ENCODE data around the gene ERGIC3.

Gene ERGIC3

DNA sequence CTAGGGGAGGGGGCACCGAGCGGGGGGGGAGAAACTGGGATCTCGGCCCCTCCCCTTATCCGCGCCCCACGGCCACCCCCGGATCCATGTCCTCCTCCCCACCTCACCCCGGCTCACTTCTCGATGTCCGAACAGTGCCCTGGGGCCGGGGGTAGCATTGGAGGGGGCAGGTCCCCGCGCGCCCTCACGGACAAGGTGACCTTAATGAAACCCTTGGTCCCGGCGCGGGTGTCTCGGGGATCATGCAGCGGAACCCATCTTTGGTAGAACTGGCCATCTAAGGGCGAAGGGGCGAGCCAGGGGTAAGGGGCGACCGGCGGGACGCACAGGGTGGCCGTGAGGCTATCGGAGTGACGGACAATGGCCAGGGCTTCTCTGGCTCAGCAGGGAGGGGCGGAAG lies 60.1 kb downstream of the ERGIC3 start:
- H3K36me3 ChIP-seq (ENCODE audit: control insufficient read depth in 2 of 2, insufficient read depth in 1 of 2, low read length in 2 of 2), result no peaks in the 10 kb centered on the region
- ChIA-PET CTCF (interaction anchor here (0.6 kb wide), 1 partner anchor 76 kb away, joined by 3 read pairs; no protein-coding TSS in a partner anchor), POLR2A (interaction anchor here (0.7 to 1.5 kb wide), 2 partner anchors 17 to 62 kb away, joined by 4 to 5 read pairs; no protein-coding TSS in a partner anchor)
- no peaks in the 10 kb centered on the region for H3K9me3 ChIP-seq (ENCODE audit: control insufficient read depth, insufficient read depth, low read depth, low read length)
- no peak overlapping the region for H3K27ac ChIP-seq (ENCODE audit: extremely low read depth, low read depth, low read length)
- TF ChIP-seq, protein P1, sequence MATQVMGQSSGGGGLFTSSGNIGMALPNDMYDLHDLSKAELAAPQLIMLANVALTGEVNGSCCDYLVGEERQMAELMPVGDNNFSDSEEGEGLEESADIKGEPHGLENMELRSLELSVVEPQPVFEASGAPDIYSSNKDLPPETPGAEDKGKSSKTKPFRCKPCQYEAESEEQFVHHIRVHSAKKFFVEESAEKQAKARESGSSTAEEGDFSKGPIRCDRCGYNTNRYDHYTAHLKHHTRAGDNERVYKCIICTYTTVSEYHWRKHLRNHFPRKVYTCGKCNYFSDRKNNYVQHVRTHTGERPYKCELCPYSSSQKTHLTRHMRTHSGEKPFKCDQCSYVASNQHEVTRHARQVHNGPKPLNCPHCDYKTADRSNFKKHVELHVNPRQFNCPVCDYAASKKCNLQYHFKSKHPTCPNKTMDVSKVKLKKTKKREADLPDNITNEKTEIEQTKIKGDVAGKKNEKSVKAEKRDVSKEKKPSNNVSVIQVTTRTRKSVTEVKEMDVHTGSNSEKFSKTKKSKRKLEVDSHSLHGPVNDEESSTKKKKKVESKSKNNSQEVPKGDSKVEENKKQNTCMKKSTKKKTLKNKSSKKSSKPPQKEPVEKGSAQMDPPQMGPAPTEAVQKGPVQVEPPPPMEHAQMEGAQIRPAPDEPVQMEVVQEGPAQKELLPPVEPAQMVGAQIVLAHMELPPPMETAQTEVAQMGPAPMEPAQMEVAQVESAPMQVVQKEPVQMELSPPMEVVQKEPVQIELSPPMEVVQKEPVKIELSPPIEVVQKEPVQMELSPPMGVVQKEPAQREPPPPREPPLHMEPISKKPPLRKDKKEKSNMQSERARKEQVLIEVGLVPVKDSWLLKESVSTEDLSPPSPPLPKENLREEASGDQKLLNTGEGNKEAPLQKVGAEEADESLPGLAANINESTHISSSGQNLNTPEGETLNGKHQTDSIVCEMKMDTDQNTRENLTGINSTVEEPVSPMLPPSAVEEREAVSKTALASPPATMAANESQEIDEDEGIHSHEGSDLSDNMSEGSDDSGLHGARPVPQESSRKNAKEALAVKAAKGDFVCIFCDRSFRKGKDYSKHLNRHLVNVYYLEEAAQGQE (tag by site-specific recombination; IDR thresholded peaks at IDR 0.05), result no peak
- no peak for TF ChIP-seq ZNF221 (tag by site-specific recombination; IDR thresholded peaks at IDR 0.05; ENCODE audit: borderline replicate concordance)
- no peak for TF ChIP-seq ZSCAN23 (tag by site-specific recombination; IDR thresholded peaks at IDR 0.05)
- TF ChIP-seq, protein P2, sequence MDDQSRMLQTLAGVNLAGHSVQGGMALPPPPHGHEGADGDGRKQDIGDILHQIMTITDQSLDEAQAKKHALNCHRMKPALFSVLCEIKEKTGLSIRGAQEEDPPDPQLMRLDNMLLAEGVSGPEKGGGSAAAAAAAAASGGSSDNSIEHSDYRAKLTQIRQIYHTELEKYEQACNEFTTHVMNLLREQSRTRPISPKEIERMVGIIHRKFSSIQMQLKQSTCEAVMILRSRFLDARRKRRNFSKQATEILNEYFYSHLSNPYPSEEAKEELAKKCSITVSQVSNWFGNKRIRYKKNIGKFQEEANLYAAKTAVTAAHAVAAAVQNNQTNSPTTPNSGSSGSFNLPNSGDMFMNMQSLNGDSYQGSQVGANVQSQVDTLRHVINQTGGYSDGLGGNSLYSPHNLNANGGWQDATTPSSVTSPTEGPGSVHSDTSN (CRISPR knock-in tag; IDR thresholded peaks at IDR 0.05), result no peak
- TF ChIP-seq, protein P3, sequence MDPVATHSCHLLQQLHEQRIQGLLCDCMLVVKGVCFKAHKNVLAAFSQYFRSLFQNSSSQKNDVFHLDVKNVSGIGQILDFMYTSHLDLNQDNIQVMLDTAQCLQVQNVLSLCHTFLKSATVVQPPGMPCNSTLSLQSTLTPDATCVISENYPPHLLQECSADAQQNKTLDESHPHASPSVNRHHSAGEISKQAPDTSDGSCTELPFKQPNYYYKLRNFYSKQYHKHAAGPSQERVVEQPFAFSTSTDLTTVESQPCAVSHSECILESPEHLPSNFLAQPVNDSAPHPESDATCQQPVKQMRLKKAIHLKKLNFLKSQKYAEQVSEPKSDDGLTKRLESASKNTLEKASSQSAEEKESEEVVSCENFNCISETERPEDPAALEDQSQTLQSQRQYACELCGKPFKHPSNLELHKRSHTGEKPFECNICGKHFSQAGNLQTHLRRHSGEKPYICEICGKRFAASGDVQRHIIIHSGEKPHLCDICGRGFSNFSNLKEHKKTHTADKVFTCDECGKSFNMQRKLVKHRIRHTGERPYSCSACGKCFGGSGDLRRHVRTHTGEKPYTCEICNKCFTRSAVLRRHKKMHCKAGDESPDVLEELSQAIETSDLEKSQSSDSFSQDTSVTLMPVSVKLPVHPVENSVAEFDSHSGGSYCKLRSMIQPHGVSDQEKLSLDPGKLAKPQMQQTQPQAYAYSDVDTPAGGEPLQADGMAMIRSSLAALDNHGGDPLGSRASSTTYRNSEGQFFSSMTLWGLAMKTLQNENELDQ (tag by site-specific recombination; IDR thresholded peaks at IDR 0.05; ENCODE audit: low read depth), result no peak
- no peak overlapping the region for H3K4me3 ChIP-seq (ENCODE audit: low read depth, low read length)
- no peaks in the 10 kb centered on the region for H3K4me1 ChIP-seq (ENCODE audit: control insufficient read depth, insufficient read depth, low read length)

GRCh38 chr20:35602851-35603495 lies 61.1 kb downstream of the ERGIC3 start:
- H3K36me3 ChIP-seq (ENCODE audit: control insufficient read depth in 2 of 2, insufficient read depth in 1 of 2, low read length in 2 of 2), result no peaks in the 10 kb centered on the region
- ChIA-PET POLR2A (interaction anchor here (0.8 to 2.6 kb wide), 2 partner anchors 13 to 16 kb away, joined by 3 to 10 read pairs; partner anchors contain the start of gene SPAG4), CTCF (interaction anchor here (0.6 kb wide), 1 partner anchor 34 kb away, joined by 4 read pairs; no protein-coding TSS in a partner anchor)
- no peaks in the 10 kb centered on the region for H3K9me3 ChIP-seq (ENCODE audit: control insufficient read depth, insufficient read depth, low read depth, low read length)
- TF ChIP-seq KLF1 (tag by site-specific recombination; IDR thresholded peaks at IDR 0.05) (no peak), ZNF23 (tag by site-specific recombination; IDR thresholded peaks at IDR 0.05; ENCODE audit: borderline replicate concordance) (no peak), ZNF221 (tag by site-specific recombination; IDR thresholded peaks at IDR 0.05; ENCODE audit: borderline replicate concordance) (no peak), ZNF600 (tag by site-specific recombination; IDR thresholded peaks at IDR 0.05) (no peak), ZNF19 (tag by site-specific recombination; IDR thresholded peaks at IDR 0.05; ENCODE audit: low read depth) (no peak), ZNF202 (tag by site-specific recombination; IDR thresholded peaks at IDR 0.05; ENCODE audit: borderline replicate concordance) (no peak), ZNF514 (tag by site-specific recombination; IDR thresholded peaks at IDR 0.05) (no peak), ZEB2 (tag by site-specific recombination; IDR thresholded peaks at IDR 0.05) (no peak), ZNF701 (tag by site-specific recombination; IDR thresholded peaks at IDR 0.05) (no peak), ZNF843 (tag by site-specific recombination; IDR thresholded peaks at IDR 0.05) (no peak), ZNF354C (tag by site-specific recombination; IDR thresholded peaks at IDR 0.05; ENCODE audit: borderline replicate concordance, low read depth) (no peak)
- TF ChIP-seq, protein P4, sequence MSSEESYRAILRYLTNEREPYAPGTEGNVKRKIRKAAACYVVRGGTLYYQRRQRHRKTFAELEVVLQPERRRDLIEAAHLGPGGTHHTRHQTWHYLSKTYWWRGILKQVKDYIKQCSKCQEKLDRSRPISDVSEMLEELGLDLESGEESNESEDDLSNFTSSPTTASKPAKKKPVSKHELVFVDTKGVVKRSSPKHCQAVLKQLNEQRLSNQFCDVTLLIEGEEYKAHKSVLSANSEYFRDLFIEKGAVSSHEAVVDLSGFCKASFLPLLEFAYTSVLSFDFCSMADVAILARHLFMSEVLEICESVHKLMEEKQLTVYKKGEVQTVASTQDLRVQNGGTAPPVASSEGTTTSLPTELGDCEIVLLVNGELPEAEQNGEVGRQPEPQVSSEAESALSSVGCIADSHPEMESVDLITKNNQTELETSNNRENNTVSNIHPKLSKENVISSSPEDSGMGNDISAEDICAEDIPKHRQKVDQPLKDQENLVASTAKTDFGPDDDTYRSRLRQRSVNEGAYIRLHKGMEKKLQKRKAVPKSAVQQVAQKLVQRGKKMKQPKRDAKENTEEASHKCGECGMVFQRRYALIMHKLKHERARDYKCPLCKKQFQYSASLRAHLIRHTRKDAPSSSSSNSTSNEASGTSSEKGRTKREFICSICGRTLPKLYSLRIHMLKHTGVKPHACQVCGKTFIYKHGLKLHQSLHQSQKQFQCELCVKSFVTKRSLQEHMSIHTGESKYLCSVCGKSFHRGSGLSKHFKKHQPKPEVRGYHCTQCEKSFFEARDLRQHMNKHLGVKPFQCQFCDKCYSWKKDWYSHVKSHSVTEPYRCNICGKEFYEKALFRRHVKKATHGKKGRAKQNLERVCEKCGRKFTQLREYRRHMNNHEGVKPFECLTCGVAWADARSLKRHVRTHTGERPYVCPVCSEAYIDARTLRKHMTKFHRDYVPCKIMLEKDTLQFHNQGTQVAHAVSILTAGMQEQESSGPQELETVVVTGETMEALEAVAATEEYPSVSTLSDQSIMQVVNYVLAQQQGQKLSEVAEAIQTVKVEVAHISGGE (tag by site-specific recombination; conservative IDR thresholded peaks at IDR 0.05; ENCODE audit: low read depth), result no peak
- H3K4me1 ChIP-seq (ENCODE audit: control insufficient read depth, insufficient read depth, low read length), result no peaks in the 10 kb centered on the region
- no peak overlapping the region for H3K4me3 ChIP-seq (ENCODE audit: low read depth, low read length)
- no peak overlapping the region for H3K27ac ChIP-seq (ENCODE audit: extremely low read depth, low read depth, low read length)

Measured in HEK293 (cell line).